NCI-H1436 treated with DMSO at 0.1 percent for 48 hours (cell line): ENCODE results near the gene TMEM145.

Experiments used
- DNase-seq: peaks from one replicate; lab custom pipeline; 2025; lab: John Stamatoyannopoulos, UW

The TMEM145 gene

GRCh38 chr19:42288881-42289555 lies 24.1 kb upstream of the TMEM145 start:
- no peak for DNase-seq

DNA sequence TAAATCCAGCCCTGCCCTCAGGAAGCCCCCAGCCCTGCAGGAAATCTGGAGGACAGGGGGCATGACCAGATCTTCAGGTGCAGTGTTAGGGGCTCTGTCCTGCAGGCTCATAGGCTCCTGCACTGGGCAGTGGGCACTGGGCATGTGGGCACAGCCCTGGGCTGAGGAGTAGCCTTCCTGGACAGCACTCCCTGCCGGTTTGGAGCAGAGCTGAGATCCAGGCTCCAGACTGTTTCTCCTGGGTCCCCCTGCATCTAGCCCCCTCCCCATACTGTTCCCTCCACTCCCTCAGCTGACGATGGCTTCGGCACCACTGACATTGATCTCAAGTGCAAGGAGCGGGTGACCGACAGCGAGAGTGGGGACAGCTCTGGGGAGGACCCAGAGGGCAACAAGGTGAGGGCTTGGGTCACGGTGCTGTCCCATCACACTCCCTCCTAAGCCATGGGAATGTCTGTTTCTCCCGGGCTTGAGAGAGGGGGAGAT lies 23.5 kb upstream of the TMEM145 start:
- no peak for DNase-seq

DNA sequence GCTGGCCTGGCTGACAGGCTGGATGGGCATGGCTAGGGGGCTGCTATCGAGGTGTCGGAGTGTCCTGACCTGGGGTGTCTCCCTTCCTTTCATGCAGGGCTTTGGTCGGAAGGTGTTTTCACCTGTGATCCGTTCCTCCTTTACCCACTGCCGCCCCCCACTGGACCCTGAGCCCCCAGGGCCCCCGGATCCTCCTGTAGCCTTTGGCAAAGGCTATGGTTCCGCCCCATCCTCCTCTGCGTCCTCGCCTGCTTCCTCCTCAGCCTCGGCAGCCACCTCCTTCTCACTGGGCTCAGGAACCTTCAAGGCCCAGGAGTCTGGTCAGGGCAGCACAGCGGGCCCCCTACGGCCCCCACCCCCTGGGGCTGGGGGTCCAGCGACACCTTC lies 23.0 kb upstream of the TMEM145 start:
- no peak for DNase-seq

DNA sequence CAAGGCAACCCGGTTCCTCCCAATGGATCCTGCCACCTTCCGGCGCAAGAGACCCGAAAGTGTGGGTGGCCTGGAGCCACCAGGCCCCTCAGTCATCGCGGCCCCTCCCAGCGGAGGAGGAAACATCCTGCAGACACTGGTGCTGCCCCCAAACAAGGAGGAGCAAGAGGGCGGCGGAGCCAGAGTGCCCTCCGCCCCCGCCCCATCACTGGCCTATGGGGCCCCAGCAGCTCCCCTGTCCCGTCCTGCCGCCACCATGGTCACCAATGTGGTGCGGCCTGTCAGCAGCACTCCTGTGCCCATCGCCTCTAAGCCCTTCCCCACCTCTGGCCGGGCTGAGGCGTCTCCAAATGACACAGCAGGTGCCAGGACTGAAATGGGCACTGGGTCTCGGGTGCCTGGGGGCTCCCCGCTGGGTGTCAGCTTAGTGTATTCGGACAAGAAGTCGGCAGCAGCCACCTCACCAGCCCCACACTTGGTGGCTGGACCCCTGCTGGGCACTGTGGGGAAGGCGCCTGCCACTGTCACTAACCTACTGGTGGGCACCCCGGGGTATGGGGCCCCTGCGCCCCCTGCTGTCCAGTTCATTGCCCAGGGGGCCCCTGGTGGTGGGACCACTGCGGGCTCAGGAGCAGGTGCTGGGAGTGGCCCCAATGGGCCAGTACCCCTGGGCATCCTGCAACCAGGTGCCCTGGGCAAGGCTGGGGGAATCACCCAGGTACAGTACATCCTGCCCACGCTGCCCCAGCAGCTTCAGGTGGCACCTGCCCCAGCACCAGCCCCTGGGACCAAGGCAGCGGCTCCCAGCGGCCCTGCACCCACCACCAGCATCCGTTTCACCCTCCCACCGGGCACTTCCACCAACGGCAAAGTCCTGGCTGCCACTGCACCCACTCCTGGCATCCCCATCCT lies 22.3 kb upstream of the TMEM145 start:
- DNase-seq, result no peak

DNA sequence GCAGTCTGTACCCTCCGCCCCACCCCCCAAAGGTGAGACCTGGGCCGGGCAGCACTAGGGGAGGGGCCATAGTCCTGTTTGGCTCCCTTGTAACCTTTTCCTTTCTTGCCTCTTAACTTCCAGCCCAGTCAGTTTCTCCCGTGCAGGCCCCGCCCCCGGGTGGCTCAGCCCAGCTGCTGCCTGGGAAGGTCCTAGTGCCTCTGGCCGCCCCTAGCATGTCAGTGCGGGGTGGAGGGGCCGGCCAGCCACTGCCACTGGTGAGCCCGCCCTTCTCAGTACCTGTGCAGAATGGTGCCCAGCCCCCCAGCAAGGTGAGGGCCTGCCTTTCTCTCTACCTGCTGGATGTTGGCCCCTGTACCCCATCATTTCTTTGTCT lies 21.7 kb upstream of the TMEM145 start:
- DNase-seq, result no peak

GRCh38 chr19:42292042-42292960 lies 20.8 kb upstream of the TMEM145 start:
- no peak for DNase-seq

GRCh38 chr19:42292963-42293362 lies 20.1 kb upstream of the TMEM145 start:
- DNase-seq, result no peak

GRCh38 chr19:42293540-42293939 lies 19.6 kb upstream of the TMEM145 start:
- DNase-seq, result no peak

GRCh38 chr19:42293948-42294347 lies 19.2 kb upstream of the TMEM145 start:
- DNase-seq, result no peak

DNA sequence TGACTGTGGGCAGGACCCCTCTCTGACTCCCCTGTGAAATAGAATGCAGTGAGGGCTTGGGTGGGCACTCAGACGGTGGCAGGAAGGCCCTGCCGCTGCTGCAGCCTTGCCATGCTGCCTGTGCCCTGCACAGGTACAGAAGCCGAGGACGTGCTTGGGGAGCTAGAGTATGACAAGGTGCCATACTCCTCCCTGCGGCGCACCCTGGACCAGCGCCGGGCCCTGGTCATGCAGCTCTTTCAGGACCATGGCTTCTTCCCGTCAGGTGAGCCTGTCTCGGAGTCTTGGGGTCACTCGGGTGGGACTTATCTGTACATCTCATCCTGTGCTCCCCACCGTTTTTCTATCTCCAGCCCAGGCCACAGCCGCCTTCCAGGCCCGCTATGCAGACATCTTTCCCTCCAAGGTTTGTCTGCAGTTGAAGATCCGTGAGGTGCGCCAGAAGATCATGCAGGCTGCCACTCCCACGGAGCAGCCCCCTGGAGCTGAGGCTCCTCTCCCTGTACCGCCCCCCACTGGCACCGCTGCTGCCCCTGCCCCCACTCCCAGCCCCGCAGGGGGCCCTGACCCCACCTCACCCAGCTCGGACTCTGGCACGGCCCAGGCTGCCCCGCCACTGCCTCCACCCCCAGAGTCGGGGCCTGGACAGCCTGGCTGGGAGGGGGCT lies 18.5 kb upstream of the TMEM145 start:
- no peak for DNase-seq

DNA sequence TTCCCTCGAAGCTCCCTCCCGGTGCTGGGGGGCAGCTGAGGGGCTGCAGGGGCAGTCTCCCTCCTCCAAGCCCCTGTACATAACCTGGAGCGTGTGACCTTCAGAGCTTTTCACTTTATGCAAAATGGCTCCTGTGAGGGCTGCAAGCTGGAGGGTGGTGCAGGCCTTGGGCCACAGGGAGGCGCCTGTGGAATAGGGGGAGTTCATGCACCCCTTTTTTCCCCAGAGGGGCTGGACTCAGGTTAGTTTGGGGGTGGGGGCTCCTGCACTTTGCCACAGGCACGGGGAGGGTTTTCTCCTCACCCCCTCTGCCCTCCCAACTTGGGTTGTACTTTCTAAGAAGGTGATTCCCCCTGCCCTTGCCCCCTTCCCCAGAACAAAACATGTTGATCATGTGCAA lies 17.8 kb upstream of the TMEM145 start:
- no peak for DNase-seq

DNA sequence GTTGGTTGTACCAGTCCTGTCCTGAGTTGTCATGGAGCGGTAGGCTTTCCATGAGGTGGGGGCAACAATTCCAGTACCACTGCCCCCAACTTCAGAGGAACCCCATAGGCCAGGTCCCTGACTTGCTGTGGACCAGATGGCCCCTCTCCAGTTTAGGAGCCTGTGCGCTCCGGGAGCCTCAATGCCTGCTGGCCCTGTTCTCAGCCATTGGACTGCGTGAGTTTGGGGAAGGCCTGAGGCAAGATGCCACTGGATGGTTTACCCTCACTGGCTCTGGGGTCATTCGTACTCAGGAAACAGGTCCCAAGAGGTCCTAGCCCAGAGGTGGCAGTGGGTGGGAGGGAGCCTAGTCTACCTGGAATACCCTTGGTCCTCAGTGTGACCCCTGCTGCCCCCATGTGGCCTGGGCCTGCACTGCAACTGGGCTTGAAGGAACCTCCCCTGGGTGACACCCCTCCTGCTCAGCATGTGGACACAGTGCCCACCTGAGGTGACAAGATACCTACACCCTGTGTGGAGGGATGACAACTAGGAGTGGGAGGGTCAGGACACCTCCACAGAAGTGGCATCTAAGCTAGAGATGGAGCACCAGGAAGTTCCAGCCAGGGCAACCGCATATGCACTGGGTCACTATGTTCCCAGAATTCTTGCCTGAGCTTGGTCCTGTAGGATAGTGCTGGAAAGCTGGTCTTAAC lies 17.1 kb upstream of the TMEM145 start:
- DNase-seq, result no peak

DNA sequence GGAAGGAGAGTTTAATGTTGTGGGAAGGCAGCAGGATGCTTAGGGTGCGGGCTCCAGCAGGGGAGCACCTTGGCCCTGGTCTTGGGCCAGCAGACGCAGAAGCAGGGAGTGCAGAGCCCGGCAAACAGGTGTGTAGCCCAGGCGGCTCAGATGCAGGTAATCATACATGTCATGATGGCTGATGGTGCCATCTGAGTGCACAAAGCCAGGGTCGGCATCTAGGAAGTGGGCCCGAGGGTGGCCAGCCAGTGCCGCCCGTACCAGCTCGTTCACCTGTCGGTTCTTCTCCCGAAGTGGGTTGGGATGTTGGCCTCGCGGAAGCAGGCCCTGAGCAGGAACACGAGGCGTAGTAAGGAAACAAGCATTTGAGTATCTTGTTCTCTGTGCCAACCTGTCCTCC lies 16.1 kb upstream of the TMEM145 start:
- no peak for DNase-seq

- no peak for DNase-seq
Observed at GRCh38 chr19:42301646-42302203, 11.4 kb upstream of the TMEM145 start, which contains the start of gene PRR19. Gene PRR19 (plus strand): TSS chr19:42302132. CDS start chr19:42309585, 7,453 bp downstream.

DNA sequence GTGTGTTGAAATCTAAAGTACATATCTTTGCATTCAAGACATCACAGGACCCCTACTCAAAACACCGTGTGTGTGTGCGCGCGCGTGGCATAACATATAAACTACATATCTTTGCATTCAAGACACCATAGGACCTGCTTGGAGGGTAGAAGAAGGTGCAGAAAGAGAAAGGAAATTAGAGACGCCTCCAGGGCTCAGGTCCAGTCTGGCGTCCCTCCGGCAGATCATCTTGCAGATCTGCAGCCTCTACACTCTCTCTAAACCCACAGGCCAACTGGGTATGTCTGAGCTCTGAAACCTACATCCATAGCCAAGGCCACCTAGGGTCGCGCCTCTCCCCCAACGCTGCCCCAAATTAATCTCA lies 10.0 kb upstream of the TMEM145 start:
- no peak for DNase-seq

GRCh38 chr19:42303876-42304275 lies 9.2 kb upstream of the TMEM145 start:
- no peak for DNase-seq

GRCh38 chr19:42306646-42307045 lies 6.5 kb upstream of the TMEM145 start:
- no peak for DNase-seq

- no peak for DNase-seq
Observed at GRCh38 chr19:42309686-42310085, 3.4 kb upstream of the TMEM145 start.

DNA sequence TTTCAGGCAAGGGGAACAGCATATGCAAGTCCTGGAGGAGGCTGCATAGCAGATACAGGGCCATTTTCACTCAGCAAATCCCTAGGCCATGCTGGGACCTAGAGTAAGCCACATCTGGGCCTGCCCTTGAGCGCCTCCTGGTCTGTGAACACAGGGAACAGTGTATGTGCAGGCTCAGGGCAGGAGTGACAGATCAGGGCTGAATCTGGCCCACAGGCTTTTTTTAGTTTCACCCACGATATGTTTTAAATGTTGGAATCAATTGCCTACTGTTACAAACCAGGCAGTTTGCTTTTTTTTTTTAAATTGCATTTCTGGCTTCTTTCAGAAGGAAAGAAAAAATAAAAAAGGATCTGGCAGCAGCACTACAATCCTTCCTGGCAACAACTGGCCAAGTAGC lies 1.5 kb upstream of the TMEM145 start:
- DNase-seq, result no peak

- no peak for DNase-seq
Observed at GRCh38 chr19:42312370-42312769, 739 bp upstream of the TMEM145 start.
